Measurements from ENCODE around the gene ANKRD16.

GRCh38 chr10:5856701-5857004 lies 33.0 kb downstream of the ANKRD16 start:
- TF ChIP-seq, protein P1, sequence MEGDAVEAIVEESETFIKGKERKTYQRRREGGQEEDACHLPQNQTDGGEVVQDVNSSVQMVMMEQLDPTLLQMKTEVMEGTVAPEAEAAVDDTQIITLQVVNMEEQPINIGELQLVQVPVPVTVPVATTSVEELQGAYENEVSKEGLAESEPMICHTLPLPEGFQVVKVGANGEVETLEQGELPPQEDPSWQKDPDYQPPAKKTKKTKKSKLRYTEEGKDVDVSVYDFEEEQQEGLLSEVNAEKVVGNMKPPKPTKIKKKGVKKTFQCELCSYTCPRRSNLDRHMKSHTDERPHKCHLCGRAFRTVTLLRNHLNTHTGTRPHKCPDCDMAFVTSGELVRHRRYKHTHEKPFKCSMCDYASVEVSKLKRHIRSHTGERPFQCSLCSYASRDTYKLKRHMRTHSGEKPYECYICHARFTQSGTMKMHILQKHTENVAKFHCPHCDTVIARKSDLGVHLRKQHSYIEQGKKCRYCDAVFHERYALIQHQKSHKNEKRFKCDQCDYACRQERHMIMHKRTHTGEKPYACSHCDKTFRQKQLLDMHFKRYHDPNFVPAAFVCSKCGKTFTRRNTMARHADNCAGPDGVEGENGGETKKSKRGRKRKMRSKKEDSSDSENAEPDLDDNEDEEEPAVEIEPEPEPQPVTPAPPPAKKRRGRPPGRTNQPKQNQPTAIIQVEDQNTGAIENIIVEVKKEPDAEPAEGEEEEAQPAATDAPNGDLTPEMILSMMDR (IDR thresholded peaks at IDR 0.05), result no peak
- TF ChIP-seq POLR2A (IDR thresholded peaks at IDR 0.05), result no peak
